ENCODE measurements around the gene HSD17B14.

Gene HSD17B14

DNA sequence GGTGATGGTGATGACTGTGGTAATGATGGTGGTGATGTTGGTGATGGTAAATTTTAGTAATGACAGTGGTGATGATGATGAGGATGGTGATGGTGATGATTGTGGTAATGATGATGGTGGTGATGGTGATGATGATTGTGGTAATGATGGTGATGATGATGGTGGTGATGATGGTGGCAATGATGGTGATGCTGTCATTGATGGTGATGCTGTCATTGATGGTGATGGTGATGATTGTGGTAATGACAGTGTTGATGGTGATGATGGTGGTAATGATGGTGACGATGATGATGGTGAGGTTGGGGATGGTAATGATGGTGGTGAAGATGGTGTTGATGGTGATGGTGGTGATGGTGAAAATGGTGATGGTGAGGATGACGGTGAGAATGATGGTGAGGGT lies 13.8 kb downstream of the HSD17B14 start:
- no peak for DNase-seq

DNA sequence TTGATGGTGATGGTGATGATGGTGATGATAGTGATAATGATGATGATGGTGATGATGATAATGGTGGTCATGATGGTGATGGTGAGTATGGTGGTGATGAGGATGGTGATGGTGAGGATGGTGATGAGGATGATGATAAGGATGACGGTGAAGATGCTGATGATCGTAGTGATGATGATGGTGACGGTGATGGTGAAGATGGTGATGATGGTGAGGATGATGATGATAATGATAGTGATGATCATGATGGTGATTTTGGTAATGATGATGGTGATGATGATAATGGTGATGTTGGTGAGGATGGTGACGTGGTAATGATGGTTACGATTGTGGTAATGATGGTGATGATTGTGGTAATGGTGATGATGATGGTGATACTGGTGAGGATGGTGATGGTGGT lies 14.7 kb downstream of the HSD17B14 start:
- DNase-seq: no peak

DNA sequence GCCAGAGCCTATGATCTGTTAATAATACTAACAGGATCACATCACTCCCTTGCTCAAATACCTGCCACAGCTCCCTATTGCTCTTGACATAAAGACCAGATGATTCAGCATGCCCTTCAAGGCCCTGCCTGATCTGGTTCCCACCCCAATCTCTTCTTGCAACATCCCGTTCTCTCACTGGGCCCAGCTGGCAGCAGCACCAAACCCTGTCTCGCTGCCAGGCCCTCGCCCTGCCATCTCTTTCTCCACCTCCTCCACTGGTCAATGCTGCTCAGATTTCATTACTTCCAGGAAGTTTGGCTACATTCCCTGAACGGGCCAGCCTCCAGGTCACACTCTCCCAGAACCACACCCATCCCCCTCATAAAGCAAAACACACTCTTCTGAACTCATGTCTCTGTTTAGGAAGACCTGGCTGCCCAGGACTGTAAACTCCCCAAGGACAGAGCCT lies 16.9 kb downstream of the HSD17B14 start:
- DNase-seq: no peak

DNA sequence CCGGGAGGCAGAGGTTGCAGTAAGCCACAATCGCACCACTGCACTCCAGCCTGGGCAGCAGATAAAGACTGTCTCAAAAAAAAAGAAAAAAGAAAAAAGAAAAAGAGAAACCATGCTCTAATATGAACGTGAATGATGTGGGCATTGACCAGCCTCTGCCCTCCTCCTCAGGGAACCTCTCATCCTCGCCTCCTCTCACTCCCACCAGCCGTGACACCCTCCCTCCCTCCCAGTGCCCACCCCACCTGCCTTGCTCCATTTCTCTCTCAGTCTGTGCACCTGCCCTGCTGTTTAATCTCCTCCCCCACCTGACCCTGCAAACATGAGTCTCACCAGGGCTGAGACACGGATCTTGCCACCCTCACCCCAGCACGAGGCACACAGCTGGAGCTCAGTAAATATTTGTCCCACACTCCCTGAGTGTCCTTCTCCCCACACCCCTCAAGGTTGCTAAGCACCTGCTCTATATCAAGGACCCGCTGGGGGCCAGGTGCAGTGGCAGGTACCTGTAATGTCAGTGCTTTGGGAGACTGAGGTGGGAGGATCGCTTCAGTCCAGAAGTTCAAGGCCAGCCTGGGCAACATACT lies 18.0 kb downstream of the HSD17B14 start:
- DNase-seq: no peak

DNA sequence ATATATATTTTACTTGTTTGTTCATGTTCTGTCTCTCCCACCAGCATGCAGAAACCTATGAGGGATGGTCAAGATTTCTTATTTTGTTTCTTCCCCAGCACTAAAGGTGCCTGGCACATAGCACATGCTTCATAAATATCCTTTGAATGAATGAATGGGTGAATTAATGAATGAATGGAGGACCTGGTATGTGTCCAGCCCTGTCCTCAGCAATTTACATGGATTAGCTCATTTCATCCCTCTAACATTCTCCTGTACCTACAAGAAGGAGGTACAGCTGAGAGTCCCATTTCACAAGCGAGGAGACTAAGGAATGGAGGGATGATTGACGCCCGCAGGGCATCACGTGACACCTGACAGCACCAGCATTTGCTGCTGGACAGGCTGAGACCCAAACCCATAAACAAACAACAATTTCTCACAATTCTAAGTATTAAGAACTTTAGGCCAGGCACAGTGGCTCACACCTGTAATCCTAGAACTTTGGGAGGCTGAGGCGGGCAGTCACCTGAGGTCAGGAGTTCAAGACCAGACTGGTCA lies 18.6 kb downstream of the HSD17B14 start:
- DNase-seq: no peak

DNA sequence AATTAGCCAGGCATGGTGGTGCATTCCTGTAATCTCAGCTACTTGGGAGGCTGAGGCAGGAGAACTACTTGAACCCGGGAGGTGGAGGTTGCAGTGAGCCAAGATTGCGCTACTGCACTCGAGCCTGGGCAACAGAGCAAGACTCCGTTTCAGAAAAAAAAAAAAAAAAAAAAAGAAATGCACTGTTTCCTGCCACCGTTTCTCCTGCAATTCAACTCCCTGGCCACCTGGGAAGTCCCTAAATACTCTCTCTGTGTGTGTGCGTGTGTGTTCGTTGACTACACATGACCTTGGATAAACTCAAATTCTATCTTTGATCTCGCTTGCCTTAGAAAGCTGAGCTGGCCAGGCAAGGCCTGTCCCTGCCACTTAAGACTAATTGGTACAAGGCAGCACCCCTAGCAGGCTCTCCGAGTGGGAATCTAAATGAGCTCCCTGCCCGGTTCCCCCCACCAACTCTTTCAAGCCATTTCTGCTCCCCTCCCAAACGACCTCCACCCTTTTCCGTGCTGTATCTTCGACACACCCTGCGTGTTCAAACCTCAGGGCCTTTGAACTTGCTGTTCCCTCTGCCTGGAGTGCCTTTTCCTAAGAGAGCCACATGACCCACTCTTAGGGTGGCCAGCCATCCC lies 20.3 kb downstream of the HSD17B14 start:
- no peak for DNase-seq

DNA sequence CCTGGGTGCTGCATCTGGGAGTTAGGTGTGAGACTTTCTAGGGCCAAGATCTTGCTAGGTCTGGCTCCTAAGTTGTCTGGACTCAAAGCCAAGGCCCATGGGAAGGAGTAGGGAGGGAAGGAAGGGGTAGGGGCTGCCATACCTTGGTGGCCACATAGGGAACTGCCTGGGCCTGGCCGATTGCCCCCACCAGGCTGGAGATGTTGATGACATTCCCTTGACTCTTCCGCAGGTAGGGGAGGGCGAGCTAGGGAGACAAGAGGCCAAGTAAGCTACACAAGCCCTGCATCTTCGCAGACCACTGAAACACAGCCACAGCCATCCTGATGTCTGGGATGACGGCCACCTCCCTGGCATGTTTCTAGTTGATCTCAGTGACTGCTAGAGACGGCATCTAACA lies 21.4 kb downstream of the HSD17B14 start:
- DNase-seq: no peak

DNA sequence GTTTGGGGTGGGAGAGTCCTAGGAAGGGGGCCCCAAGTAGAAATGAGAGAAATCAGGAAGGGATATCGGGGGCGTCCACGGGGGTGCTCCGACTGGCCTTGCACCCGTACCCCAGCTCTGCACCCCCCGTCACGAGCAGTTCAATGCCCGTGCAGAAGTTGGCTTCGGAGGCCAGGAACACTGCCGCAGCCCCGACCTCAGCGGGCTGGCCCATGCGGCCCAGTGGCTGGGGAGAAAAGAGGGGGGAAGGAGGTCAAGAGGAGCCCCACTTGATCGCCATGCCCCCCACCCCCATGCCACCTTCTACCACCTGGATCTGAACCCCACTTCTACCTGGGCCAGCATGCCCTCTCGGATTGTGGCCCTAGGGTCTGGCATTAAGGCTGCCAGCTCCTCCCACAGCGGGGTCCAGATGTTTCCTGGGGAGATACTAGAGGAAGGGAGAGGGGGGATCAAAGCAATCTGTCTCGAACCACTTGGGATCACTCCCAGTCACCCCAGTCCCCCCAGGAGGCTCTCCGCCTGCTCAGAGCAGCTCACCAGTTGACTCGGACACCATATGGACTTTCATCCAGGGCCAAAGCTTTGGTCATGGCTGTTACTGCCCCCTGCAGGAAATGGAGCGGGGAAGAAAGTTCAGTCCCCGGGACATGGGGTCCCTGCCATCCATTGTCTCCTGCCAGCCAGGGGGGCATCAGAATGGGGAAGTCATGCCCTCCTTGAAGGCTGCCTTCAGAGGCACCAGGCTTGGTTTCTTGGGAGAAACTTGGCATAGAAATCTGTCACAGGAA lies 23.0 kb downstream of the HSD17B14 start:
- DNase-seq: no peak

DNA sequence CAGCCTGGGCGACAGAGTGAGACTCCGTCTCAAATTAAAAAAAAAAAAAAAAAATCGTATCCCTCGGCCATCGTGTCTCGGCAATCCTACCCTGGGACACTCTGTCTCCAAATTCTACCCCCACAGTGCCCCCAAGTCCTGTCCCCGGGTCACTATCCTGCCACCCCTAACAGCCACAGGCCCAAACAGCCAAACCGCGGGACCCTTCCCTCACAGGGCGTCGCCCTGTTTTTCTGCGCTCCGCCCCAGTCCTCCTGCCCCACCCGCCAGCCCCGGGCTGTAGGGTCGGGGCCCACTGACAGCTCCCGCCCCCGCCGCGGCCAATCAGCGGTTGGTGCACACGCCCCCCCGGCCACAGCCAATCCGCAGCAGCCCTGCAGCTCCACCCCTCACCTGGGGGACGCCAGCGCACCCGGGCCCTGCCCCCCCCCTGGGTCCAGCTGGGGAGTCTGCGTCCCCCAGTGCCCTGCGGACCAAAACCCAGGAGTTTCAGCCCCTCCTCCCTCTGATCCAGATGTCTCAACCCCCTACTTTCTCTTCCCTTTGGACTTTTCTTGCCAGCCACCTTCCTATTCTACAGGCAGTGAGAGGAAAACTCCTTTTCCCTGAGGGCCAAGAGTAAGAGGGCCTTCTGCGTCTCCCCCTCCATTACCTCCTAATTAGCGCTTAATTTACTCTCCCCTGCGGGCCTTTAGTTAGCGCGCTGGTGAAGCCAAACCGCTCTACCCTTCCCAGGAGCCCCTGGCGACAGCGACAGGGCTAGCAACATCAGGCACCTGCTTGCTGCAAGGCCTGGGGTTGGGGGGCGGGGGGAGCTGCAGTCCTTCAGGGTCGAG lies 24.0 kb downstream of the HSD17B14 start:
- DNase-seq: peak; percentile 75

DNA sequence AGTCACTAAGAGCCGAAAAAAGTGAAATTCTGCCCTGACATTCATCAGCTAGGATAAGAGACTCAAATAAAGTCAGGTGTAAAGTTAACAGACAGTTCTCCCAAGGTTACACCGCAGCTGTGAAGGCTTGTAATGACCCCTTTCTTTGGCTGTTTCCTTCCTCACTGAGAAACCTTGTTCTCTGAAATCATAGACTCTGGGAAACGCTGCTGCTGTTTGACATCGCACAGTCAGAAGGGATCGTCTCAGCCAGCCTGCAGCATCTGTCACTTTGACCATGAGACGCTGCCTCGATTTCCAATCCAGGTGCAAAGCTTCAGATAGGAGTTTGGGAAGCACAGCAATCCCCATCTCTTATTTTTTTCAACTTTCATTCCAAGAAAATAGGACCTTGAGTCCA lies 26.1 kb downstream of the HSD17B14 start:
- DNase-seq: no peak

DNA sequence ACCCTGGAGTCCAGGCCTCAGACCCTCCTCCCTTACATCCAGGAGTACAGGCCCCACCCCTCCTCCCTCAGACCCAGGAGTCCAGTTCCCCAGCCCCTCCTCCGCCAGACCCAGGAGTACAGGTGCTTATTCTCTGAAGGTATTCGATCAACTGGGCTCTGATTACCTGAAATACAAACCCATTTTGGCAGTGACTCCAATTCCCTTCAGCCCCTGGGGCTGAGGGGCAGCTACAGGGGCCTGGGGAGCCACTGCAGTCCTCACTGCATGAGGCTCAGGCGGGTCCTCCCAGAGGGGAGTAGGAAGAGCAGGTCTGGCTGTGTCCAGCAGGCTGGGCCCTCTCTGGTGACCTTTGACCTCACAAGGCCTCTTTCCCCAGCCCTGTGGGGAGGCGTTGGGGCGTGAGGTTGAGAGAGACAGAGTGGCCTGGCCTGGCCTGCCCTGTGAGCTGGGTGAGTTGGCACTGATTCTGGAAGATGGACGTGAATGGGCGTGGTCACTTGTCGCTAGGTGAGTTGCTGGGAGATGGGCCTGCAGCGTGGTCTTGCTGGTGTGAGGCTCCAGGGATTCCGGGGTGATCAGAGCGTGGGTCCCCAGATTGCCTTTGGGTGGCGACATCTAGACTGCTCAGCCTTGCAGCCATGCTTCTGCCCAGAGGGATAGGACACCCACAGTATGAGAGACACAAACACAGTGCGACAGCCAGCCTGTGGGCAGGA lies 28.5 kb downstream of the HSD17B14 start:
- DNase-seq: no peak

DNA sequence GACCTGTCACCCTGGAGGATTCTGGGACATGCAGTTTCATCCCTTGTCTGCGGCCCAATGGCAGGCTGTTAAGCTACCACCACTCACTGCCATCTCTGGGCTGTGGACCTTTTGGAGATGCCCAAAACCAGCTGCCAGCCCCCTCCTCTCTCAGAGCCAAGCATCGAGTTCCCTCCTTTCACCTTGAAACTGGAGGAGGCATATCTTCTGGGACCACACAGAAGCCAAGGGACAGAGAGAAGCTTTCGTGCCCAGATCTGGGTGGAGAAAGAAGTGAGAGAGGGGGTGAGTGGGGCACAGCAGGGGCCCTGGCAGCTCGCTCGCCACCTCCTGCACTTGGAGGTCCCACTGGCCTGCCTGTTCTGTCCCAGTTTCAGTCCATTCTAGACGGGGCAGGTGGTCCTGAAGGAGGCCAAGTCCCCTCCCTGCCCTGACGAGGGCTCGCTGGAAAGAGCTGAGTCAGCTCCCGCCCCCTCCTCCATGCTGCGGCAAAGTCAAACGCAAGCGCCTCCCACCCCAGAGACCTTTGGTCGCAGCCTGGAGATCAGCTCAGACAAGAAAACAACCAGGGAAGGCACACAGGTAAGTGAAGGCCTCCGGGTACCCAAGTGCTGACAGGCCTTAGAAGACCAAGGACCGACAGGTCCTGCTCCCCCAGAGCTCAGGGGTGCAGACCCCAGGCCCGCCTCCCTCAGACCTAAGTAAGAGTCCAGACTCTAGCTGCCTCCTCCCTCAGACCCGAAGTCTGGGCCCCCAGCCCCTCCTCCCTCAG lies 29.3 kb downstream of the HSD17B14 start:
- DNase-seq: no peak

DNA sequence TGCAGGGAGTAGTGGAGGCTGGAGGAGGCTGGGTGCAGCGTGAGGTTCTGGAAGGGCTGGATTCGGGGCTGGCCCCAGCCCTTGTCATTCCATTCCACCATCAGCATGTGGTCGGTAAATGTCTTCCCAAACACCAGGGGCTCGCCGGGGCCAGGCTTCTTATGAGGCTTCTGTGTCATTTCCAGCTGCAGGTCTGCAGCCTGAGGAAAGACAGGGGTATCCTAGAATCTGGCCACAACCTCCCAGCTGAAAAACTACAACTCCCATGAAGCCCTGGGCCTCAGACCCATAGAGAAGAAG lies 29.8 kb downstream of the HSD17B14 start:
- DNase-seq: peak; percentile 50

DNA sequence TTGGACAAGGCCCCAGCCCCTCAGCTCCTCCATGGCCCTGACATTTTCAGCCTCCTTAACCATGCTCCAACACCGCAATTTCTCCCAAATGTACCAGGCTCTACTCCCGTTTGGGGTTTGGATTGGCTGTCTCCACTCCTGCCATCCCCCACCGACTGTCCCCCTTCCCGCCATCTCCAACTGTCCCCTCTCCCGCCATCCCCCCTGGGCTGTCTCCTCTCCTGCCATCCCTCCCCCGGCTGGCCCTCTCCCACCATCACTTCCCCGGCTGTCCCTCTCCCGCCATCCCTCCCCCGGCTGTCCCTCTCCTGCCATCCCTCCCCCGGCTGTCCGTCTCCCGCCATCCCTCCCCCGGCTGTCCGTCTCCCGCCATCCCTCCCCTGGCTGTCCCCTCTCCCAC lies 30.8 kb downstream of the HSD17B14 start:
- no peak for DNase-seq

DNA sequence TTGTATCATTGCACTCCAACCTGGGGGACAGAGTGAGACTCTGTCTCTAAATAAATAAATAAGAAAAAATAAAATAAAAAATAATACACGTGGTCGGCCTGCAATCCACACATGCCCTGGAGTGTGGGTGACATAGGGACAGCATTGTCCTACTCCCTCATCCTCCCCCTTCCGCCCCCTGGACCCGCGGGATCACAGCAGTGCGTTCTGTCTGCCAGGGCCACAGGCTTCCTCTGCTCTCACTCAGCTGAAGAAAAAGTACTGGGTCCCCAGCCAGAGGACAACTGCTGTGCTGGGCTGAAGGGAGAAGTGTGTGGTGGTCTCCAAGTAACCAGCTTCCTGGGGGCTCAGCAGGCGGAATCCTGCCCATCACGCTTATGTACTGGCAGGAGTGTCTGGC lies 31.8 kb downstream of the HSD17B14 start:
- no peak for DNase-seq

DNA sequence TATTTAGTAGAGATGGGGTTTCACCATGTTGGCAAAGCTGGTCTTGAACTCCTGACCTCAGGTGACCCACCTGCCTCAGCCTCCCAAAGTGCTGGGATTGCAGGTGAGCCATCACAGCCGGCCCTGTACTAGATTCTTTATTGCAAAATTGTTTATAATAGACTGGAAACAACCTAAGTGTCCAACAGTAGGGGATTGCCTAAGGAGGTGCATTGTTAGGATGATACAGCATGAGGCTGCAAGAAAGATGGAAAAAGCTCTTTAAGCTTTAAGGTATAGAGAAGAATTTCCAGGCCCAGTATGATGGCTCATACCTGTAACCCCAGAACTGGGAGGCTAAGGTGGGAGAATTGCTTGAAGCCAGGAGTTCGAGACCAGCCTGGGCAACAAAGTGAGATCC lies 33.7 kb downstream of the HSD17B14 start:
- no peak for DNase-seq

DNA sequence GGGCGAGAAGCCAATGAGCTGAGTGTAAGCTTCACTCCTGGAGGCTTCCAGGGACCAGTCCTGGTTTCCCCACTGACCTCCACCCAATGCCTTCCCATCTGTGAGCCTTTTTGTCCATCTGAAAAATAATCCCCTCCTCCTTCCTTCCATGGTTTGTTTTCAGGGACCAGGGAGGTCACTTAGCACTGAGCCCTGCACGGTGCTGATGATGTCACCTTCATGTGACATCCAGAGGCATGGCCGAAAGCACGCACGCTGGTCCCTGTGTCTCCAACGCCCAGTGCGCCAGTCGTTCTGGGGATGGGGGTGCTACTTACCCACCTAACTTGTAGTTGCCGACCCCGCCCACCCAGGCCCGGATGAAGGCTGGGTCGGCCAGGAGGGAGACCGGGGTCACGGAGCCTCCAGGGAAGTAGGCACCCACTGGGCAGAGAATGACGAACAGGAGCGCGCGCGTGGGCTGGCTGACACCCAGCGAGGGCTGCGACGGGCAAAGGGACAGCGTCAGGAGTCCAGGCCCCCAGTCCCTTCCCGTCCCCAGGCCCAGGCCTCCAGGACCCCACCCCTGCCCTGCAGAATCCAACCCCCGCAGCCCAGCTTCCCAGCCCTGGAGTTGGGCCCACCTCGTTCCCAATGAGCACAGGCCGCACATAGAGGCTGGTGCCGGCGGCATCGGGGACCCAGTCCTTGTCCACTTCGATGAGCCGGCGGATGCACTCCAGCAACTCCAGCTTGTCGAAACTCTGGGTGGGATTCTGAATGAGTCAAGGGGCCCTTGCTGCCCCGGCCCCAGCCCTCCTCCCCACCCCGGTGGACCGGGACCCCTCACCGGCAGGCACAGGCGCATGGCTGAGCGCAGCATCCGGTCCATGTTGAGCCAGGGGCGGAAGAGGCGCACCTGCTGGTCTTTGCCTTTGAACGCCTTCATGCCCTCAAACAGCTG lies 36.7 kb downstream of the HSD17B14 start:
- DNase-seq: no peak

DNA sequence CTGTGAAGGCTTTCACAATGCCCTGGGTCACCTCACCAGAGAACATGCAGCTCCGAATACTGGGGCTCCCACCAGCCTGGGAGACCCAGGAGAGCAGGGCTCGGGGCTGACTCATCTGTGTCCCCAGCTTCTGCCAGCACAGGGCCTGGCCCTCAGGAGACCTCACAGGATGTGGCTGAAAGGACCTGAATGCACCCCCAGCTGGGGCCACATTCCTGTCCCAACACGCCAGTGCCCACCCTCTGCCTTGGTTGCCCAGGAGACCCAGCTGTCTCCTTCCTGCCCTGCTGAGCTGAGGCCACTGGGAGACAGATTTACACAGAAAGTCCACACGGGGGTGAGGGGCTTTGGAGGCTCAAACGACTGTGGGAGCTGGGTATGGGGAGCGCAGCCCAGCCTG lies 37.4 kb downstream of the HSD17B14 start:
- no peak for DNase-seq

DNA sequence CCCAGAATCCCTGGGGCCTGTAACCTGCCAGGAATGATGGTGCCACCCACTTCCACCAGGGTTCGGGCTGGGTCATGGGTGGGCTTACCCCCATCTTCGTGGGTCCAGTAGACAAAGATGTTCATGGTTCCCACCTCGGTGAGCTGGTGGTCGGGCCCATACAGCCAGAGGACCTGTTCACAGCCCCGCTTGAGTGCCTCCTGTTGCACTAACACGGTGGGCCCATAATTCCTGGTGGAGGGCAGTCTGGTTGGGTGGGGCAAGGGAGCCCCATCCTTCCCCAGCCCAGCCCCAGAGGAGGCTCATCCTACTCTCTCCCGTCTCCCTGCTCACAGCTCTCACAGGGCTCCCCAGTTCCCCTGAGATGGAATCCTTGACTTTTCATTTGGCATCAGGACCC lies 39.2 kb downstream of the HSD17B14 start:
- DNase-seq: no peak

DNA sequence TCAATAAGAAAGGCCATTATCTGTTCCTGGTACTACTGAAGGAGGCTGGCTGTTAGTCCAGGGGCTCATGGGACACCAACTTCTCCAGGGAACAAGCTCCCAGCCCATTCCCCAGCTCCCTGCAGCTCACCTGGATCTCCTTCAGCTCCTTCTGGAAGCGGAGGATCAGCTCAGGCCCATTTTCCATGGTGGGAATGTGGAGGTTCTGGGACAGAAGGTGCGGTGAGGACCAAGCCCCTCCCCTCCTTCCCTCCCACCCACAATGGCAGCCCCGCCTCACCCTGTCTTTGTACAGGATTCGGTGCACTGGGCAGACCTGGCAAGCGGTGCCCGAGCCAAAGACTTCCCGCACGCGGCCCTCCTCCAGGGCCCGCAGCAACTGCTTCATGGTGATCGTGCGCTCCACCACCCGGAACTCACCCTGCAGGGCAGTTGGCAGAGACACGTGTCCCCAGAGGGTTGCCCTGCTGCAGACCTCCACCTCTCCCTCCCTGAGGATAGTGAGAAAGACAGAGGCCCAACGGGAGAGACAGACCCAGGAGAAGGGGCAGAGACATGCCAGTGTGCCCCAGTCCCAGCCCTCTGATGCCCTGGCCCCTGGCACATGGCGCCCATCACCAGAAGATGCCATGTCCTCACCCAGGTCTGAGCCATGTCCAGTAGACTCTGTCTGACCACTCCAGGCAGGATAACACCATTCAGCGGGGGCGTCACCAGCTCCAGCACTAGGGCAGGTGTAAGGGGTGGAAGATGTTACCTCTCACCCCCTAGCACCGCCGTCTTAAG lies 39.8 kb downstream of the HSD17B14 start:
- DNase-seq: no peak

Measured in activated CD4-positive, alpha-beta T cell treated with anti-CD3 and anti-CD28 coated beads for 48 hours (primary cell).